Right renal cortex interstitium (tissue), 3 donors: Measurements from ENCODE around the gene ADGRF3. TPM values are rescaled to one million over a fixed set of nuclear protein-coding genes. Genes with fewer than 3 reads are reported as not detected.
"Not testable (repeated sequence)": the region's sequence is repeated elsewhere in the genome, so short reads cannot be mapped to it uniquely, and the experiment has no call there.

ENCODE experiments used
- DNase-seq, 3 donors: peaks; one replicate each; pipeline ENCODE4 v3.0.0-alpha.2; 2013; ENCODE audit warnings: low read depth in 3 of 3, low spot score in 2 of 3
- polyA plus RNA-seq, 3 donors: library from polyadenylated mRNA; unstranded; fragments of 120-200 nt; gene quantifications; one replicate each; pipeline ENCODE4 v1.2.1, GENCODE V29; 2013; ENCODE audit not compliant: insufficient read length in 3 of 3

Gene ADGRF3
- 1 to 10 TPM; 2.0 to 2.7 (median 2.3) TPM for polyA plus RNA-seq

GRCh38 chr2:26346454-26347053 is at the start of gene ADGRF3:
Gene ADGRF3, minus strand, starts transcription at chr2:26346789. Its CDS starts 555 bp downstream, at chr2:26346234.
- DNase-seq: no peak

- no peak for DNase-seq
Measured at GRCh38 chr2:26395394-26395793, 48.8 kb upstream of the ADGRF3 start.

GRCh38 chr2:26394694-26395093 is 48.1 kb upstream of the ADGRF3 start:
- no peak for DNase-seq

GRCh38 chr2:26387189-26387588 is 40.6 kb upstream of the ADGRF3 start:
- no peak for DNase-seq

- DNase-seq: no peak
Measured at GRCh38 chr2:26384597-26384996, 38.0 kb upstream of the ADGRF3 start.

- no peak for DNase-seq
Measured at GRCh38 chr2:26384183-26384582, 37.6 kb upstream of the ADGRF3 start.

- DNase-seq: no peak
Measured at GRCh38 chr2:26382564-26382963, 36.0 kb upstream of the ADGRF3 start.

GRCh38 chr2:26380281-26380680 is 33.7 kb upstream of the ADGRF3 start:
- DNase-seq: no peak

GRCh38 chr2:26376799-26377198 is 30.2 kb upstream of the ADGRF3 start:
- DNase-seq: no peak

GRCh38 chr2:26370909-26371308 is 24.3 kb upstream of the ADGRF3 start:
- not testable (repeated sequence) for DNase-seq

- not testable (repeated sequence) for DNase-seq
Measured at GRCh38 chr2:26369664-26370063, 23.1 kb upstream of the ADGRF3 start.

- no peak for DNase-seq
Measured at GRCh38 chr2:26366957-26367356, 20.4 kb upstream of the ADGRF3 start.

GRCh38 chr2:26364669-26365068 is 18.1 kb upstream of the ADGRF3 start:
- DNase-seq: no peak

GRCh38 chr2:26363958-26364357 is 17.4 kb upstream of the ADGRF3 start:
- no peak for DNase-seq

GRCh38 chr2:26363323-26363722 is 16.7 kb upstream of the ADGRF3 start:
- no peak for DNase-seq

GRCh38 chr2:26359886-26360473 is 13.4 kb upstream of the ADGRF3 start:
- DNase-seq: no peak

- DNase-seq: no peak
Measured at GRCh38 chr2:26356771-26357170, 10.2 kb upstream of the ADGRF3 start.

- no peak for DNase-seq
Measured at GRCh38 chr2:26356111-26356510, 9.5 kb upstream of the ADGRF3 start.

GRCh38 chr2:26355038-26355995 is 8.7 kb upstream of the ADGRF3 start:
- DNase-seq: peak in 2 of 3 donors; percentile 42 to 72

- DNase-seq: not testable (repeated sequence)
Measured at GRCh38 chr2:26354469-26354868, 7.9 kb upstream of the ADGRF3 start.

GRCh38 chr2:26352892-26353291 is 6.3 kb upstream of the ADGRF3 start:
- no peak for DNase-seq
